Measurements from ENCODE around the gene NXNL1. TPM values are rescaled to one million over a fixed set of nuclear protein-coding genes. Genes with fewer than 3 reads are reported as not detected.

Gene NXNL1
- total and polyA plus RNA-seq, 2 of the 13 experiments (the other 11 are each of a cell fraction or from before 2014, with no cell fraction given), result not detected

DNA sequence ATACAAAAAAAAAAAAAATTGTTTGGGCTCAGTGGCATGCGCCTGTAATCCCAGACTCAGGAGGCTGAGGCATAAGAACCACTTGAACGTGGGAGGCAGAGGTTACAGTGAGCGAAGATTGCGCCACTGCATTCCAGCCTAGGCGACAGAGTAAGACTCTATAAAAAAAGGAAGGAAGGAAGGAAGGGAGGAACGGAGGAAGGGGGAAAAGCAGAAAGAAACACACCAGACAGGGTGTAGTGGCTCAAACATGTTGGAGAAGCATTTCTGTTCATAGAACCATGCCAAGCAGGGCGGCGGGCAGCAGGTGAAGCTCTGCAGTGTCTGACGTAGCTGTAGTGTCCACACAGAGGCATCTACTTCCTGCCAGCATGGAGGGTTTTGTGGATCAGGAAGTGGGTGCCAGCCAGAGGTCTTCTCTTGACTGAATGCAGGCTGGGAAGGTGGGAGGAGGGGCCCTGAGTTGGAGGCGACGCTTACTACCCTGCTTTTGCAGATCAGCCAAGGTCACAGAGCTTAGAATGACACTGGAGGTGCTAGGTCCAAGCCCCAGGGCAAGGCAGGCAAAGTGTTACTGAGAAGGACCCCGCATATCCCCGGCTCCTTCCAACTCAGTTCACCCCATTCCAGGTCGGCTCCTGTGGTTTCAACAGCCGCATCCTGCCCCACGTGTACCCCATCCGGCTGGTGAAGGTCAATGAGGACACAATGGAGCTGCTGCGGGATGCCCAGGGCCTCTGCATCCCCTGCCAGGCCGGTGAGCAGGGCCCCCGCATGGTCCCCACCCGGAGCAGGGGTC, 39.1 kb upstream of the NXNL1 start (continued):
- TF ChIP-seq, protein P1, sequence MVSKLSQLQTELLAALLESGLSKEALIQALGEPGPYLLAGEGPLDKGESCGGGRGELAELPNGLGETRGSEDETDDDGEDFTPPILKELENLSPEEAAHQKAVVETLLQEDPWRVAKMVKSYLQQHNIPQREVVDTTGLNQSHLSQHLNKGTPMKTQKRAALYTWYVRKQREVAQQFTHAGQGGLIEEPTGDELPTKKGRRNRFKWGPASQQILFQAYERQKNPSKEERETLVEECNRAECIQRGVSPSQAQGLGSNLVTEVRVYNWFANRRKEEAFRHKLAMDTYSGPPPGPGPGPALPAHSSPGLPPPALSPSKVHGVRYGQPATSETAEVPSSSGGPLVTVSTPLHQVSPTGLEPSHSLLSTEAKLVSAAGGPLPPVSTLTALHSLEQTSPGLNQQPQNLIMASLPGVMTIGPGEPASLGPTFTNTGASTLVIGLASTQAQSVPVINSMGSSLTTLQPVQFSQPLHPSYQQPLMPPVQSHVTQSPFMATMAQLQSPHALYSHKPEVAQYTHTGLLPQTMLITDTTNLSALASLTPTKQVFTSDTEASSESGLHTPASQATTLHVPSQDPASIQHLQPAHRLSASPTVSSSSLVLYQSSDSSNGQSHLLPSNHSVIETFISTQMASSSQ (IDR thresholded peaks at IDR 0.05; ENCODE audit: low read depth), result no peak
- TF ChIP-seq, protein P1 (CRISPR knock-in tag; IDR thresholded peaks at IDR 0.05; ENCODE audit: borderline replicate concordance), result no peak
- TF ChIP-seq, protein P2, sequence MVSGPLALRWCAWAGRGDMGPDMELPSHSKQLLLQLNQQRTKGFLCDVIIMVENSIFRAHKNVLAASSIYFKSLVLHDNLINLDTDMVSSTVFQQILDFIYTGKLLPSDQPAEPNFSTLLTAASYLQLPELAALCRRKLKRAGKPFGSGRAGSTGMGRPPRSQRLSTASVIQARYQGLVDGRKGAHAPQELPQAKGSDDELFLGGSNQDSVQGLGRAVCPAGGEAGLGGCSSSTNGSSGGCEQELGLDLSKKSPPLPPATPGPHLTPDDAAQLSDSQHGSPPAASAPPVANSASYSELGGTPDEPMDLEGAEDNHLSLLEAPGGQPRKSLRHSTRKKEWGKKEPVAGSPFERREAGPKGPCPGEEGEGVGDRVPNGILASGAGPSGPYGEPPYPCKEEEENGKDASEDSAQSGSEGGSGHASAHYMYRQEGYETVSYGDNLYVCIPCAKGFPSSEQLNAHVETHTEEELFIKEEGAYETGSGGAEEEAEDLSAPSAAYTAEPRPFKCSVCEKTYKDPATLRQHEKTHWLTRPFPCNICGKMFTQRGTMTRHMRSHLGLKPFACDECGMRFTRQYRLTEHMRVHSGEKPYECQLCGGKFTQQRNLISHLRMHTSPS (CRISPR knock-in tag; IDR thresholded peaks at IDR 0.05; ENCODE audit: low read depth), result 0 out of 2 replicates have a peak, but pooled peaks have one; percentile 30
- TF ChIP-seq KDM3A (CRISPR knock-in tag; IDR thresholded peaks at IDR 0.05; ENCODE audit: low read depth), result no peak
- TF ChIP-seq RFX3 (CRISPR knock-in tag; IDR thresholded peaks at IDR 0.05), result no peak
- 0 out of 2 replicates have a peak, but pooled peaks have one; percentile 8 for TF ChIP-seq THAP11 (CRISPR knock-in tag; IDR thresholded peaks at IDR 0.05)
- TF ChIP-seq, protein P3, sequence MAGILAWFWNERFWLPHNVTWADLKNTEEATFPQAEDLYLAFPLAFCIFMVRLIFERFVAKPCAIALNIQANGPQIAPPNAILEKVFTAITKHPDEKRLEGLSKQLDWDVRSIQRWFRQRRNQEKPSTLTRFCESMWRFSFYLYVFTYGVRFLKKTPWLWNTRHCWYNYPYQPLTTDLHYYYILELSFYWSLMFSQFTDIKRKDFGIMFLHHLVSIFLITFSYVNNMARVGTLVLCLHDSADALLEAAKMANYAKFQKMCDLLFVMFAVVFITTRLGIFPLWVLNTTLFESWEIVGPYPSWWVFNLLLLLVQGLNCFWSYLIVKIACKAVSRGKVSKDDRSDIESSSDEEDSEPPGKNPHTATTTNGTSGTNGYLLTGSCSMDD (CRISPR knock-in tag; IDR thresholded peaks at IDR 0.05), result no peak
- TF ChIP-seq NR2C2 (CRISPR knock-in tag; IDR thresholded peaks at IDR 0.05; ENCODE audit: borderline replicate concordance), result 0 out of 2 replicates have a peak, but pooled peaks have one; percentile 17
- TF ChIP-seq ZNF572 (CRISPR knock-in tag; IDR thresholded peaks at IDR 0.05), result no peak
- TF ChIP-seq HNRNPUL1 (IDR thresholded peaks at IDR 0.05; ENCODE audit: low read depth, low read length), result no peak
- no peak for TF ChIP-seq GFI1 (CRISPR knock-in tag; IDR thresholded peaks at IDR 0.05; ENCODE audit: borderline replicate concordance)
- TF ChIP-seq REXO4 (CRISPR knock-in tag; IDR thresholded peaks at IDR 0.05; ENCODE audit: borderline replicate concordance), result no peak
- no peak for TF ChIP-seq ZNF672 (CRISPR knock-in tag; IDR thresholded peaks at IDR 0.05)
- TF ChIP-seq, protein P4, sequence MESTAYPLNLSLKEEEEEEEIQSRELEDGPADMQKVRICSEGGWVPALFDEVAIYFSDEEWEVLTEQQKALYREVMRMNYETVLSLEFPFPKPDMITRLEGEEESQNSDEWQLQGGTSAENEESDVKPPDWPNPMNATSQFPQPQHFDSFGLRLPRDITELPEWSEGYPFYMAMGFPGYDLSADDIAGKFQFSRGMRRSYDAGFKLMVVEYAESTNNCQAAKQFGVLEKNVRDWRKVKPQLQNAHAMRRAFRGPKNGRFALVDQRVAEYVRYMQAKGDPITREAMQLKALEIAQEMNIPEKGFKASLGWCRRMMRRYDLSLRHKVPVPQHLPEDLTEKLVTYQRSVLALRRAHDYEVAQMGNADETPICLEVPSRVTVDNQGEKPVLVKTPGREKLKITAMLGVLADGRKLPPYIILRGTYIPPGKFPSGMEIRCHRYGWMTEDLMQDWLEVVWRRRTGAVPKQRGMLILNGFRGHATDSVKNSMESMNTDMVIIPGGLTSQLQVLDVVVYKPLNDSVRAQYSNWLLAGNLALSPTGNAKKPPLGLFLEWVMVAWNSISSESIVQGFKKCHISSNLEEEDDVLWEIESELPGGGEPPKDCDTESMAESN (CRISPR knock-in tag; conservative IDR thresholded peaks at IDR 0.05), result no peak
- no peak for TF ChIP-seq ZNF431 (CRISPR knock-in tag; IDR thresholded peaks at IDR 0.05; ENCODE audit: borderline replicate concordance, low read depth)
- no peak for TF ChIP-seq SMARCE1 (IDR thresholded peaks at IDR 0.05; ENCODE audit: borderline replicate concordance)
- no peak; a peak in 1 of 4 replicates for TF ChIP-seq POLR2A (IDR thresholded peaks at IDR 0.05; ENCODE audit: insufficient read depth in 1 of 2, low read depth in 2 of 2, low read length in 2 of 2)
- TF ChIP-seq RXRA (CRISPR knock-in tag; IDR thresholded peaks at IDR 0.05), result no peak
- TF ChIP-seq, protein P5, sequence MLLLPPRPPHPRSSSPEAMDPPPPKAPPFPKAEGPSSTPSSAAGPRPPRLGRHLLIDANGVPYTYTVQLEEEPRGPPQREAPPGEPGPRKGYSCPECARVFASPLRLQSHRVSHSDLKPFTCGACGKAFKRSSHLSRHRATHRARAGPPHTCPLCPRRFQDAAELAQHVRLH (CRISPR knock-in tag; IDR thresholded peaks at IDR 0.05; ENCODE audit: borderline replicate concordance, low read depth), result no peak
- TF ChIP-seq, protein P6, sequence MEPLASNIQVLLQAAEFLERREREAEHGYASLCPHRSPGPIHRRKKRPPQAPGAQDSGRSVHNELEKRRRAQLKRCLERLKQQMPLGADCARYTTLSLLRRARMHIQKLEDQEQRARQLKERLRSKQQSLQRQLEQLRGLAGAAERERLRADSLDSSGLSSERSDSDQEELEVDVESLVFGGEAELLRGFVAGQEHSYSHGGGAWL (CRISPR knock-in tag; IDR thresholded peaks at IDR 0.05), result no peak

Measured in HepG2 (cell line).